Stimulated activated naive CD8-positive, alpha-beta T cell treated with anti-CD3 and anti-CD28 coated beads, Interleukin-15, Interleukin-2, amounts not matched to agents 100 ng/mL and 50 ng/mL, for 24 hours (primary cell): ENCODE data around the gene ARPC1A.
"Not testable (repeated sequence)": the region's sequence is repeated elsewhere in the genome, so short reads cannot be mapped to it uniquely, and the experiment has no call there.

Source experiments
- H3K27ac Mint-ChIP-seq: one replicate; pipeline ENCODE4 v1.8.0; 2021; ENCODE audit warnings: mild to moderate bottlenecking, mixed read lengths
- H3K27me3 Mint-ChIP-seq: one replicate; pipeline ENCODE4 v1.8.0; 2021; ENCODE audit warnings: mixed read lengths
- H3K36me3 Mint-ChIP-seq: one replicate; pipeline ENCODE4 v1.8.0; 2021; ENCODE audit warnings: low read depth, mixed read lengths
- H3K4me1 Mint-ChIP-seq: one replicate; pipeline ENCODE4 v1.8.0; 2021; ENCODE audit warnings: low read depth, mixed read lengths
- H3K4me3 Mint-ChIP-seq: one replicate; pipeline ENCODE4 v1.8.0; 2021; ENCODE audit warnings: mild to moderate bottlenecking, mixed read lengths
- H3K9me3 Mint-ChIP-seq: one replicate; pipeline ENCODE4 v1.8.0; 2021; ENCODE audit warnings: mixed read lengths

The ARPC1A gene

DNA sequence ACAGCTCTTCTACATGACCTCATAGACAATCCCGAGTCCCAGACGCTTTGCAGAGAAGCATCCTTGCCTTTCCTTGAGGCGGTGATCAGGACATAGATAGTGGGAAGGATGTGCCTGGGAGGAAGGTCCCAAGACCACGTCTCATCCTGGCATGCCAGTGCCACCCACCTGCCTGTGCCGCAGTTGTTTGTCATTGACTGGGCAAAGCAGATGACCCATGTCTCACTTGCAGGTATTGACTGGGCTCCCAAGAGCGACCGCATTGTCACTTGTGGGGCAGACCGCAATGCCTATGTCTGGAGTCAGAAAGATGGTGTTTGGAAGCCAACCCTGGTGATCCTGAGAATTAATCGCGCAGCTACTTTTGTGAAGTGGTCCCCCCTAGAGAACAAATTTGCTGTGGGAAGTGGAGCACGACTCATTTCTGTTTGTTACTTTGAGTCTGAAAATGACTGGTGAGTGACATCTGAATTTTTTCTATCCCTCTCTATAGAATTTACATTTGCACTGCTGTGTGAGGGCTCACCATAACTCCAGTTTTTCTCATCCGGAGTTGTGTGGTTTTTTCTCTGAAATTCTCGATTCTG, 18.5 kb downstream of the ARPC1A start:
- no peaks in the 10 kb centered on the region for H3K9me3 Mint-ChIP-seq
- H3K27me3 Mint-ChIP-seq, result no peaks in the 10 kb centered on the region
- H3K4me3 Mint-ChIP-seq, result no peak overlapping the region
- peak overlapping the region; percentile 57 for H3K27ac Mint-ChIP-seq
- peaks cover 60% of the 10 kb centered on the region for H3K36me3 Mint-ChIP-seq
- peaks cover 3% of the 10 kb centered on the region for H3K4me1 Mint-ChIP-seq

DNA sequence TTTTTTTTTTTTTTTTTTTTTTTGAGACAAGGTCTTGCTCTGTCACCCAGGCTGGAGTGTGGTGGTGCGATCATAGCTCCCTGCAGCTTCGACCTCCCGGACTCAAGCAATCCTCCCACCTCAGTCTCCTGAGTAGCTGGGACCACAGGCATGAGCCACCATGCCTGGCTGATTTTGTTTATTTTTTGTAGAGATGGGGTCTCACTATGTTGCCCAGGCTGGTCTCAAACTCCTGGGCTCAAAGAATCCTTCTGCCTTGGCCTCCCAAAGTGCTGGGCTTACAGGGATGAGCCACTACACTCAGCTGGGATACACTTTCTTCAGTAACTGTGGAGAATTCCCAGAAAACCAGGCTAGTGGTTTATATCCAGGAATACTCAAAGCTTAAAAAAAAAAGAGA, 24.9 kb downstream of the ARPC1A start:
- not testable (repeated sequence) for H3K27ac Mint-ChIP-seq, H3K4me3 Mint-ChIP-seq, H3K27me3 Mint-ChIP-seq, H3K9me3 Mint-ChIP-seq, H3K4me1 Mint-ChIP-seq
- peaks cover 46% of the 10 kb centered on the region for H3K36me3 Mint-ChIP-seq

- Mint-ChIP-seq H3K36me3 (peaks cover 43% of the 10 kb centered on the region), H3K4me3 (no peak overlapping the region), H3K9me3 (no peaks in the 10 kb centered on the region), H3K27ac (no peak overlapping the region), H3K27me3 (no peaks in the 10 kb centered on the region), H3K4me1 (no peaks in the 10 kb centered on the region)
Measured at GRCh38 chr7:99352247-99352646, 26.5 kb downstream of the ARPC1A start.

DNA sequence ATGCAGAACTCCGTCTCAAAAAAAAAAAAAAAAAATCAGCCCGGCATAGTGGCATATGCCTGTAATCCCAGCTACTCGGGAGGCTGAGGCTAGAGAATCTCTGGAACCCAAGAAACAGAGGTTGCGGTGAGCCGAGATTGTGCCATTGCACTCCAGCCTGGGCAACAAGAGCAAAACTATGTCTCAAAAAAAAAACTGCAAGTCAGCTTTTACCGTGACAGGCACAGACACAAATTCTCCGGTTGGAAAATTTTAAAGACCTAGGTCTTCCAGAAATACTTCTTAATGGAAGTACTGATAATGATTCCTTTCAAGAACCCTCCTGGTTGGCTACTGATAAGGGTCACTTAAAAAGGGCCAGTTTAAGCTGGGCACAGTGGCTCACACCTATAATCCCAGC, 29.4 kb downstream of the ARPC1A start:
- Mint-ChIP-seq H3K4me3 (no peak overlapping the region), H3K9me3 (no peaks in the 10 kb centered on the region), H3K27ac (no peak overlapping the region), H3K4me1 (no peaks in the 10 kb centered on the region), H3K36me3 (peaks cover 49% of the 10 kb centered on the region), H3K27me3 (no peaks in the 10 kb centered on the region)

DNA sequence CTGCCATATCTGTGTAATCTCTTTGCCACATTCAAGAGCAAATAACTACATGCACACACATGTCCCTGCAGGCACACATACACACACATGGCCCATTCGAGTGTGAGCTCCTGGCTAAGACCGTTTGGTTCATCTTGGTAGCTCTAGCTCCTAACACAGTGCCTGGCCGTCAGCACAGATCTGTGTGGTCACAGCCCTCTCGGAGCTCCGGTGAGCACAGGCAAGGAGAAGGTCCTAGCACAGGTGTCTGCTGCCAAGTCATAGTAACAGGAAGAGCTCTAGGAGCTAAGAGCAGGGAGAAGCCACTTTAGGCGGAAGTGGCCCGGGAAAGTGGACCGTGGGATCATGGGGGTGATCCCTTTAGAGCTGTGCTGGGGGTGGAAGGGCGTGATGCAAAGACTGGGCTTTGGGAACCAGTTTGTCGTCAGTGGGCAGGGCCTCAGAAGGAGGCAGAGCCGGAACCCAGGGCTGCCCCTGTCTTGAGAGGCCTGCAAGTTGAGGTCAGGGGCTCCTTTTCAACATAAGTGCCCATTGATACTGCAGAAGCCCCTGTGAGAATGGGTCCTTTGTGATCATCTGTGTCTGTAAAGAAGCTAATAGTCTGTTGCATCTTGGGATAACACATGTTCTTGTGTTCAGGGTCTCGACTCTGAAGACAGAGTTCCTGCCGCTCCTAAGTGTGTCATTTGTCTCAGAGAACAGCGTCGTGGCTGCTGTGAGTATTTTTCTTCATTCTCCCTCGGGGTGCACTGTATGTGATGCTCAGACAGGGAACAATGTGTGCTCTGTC, 32.2 kb downstream of the ARPC1A start:
- H3K27me3 Mint-ChIP-seq, result no peaks in the 10 kb centered on the region
- no peaks in the 10 kb centered on the region for H3K4me1 Mint-ChIP-seq
- peaks cover 44% of the 10 kb centered on the region for H3K36me3 Mint-ChIP-seq
- H3K9me3 Mint-ChIP-seq, result no peaks in the 10 kb centered on the region
- H3K27ac Mint-ChIP-seq, result no peak overlapping the region
- H3K4me3 Mint-ChIP-seq, result no peak overlapping the region

GRCh38 chr7:99358521-99358920, 32.8 kb downstream of the ARPC1A start:
- not testable (repeated sequence) for H3K4me3 Mint-ChIP-seq, H3K4me1 Mint-ChIP-seq, H3K27me3 Mint-ChIP-seq, H3K27ac Mint-ChIP-seq, H3K9me3 Mint-ChIP-seq
- peaks cover 51% of the 10 kb centered on the region for H3K36me3 Mint-ChIP-seq

DNA sequence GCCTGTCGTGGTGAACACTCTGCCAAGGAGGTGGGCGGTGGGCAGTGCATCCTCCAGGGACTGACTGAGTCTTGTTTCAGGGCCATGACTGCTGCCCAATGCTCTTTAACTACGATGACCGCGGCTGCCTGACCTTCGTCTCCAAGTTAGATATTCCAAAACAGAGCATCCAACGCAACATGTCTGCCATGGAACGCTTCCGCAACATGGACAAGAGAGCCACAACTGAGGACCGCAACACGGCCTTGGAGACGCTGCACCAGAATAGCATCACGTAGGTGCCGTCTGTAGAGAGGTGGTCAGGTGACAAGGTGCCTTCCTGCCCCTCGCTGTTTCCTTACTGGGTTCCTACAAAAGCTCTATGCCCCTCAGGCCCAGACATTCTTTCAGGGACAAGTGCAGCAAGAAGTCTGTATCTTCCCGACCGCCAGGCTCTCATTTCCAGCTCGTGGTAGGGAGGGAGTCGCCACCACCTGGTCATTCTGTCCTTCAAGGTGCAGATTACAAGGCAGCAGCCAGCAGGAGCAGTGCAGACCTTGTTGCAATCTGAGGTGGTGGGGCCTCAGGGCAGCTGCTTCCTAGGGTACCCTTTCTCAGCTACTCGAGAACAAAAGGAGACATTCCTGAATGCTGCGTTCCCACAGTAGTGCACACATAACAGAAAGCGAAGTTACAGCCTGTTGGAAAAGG, 33.9 kb downstream of the ARPC1A start:
- H3K27me3 Mint-ChIP-seq, result no peaks in the 10 kb centered on the region
- H3K4me3 Mint-ChIP-seq, result no peak overlapping the region
- H3K4me1 Mint-ChIP-seq, result no peaks in the 10 kb centered on the region
- H3K36me3 Mint-ChIP-seq, result peaks cover 55% of the 10 kb centered on the region
- H3K9me3 Mint-ChIP-seq, result no peaks in the 10 kb centered on the region
- no peak overlapping the region for H3K27ac Mint-ChIP-seq

DNA sequence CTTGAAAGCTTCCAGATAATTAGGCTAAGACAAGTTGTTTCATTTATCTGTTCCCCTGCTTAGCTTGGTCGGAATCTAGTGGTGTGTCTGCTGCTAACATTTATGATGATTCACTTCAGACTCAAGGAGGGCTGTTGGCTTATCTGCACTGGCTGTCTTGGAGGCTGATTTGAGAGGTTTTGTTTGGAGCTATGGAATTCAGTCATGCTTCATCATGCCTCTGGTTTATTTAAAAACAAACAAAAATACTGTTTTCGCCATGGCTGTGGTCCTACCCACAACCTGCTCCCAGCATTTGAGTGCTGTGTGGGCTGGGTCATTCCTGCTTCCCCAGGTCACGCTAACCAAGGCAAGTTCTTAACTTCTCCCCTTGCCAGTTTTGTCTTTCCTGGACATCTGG, 37.1 kb downstream of the ARPC1A start:
- Mint-ChIP-seq H3K27me3 (no peaks in the 10 kb centered on the region), H3K4me1 (no peaks in the 10 kb centered on the region), H3K27ac (no peak overlapping the region), H3K9me3 (no peaks in the 10 kb centered on the region), H3K4me3 (no peak overlapping the region), H3K36me3 (peaks cover 69% of the 10 kb centered on the region)

GRCh38 chr7:99363286-99363685, 37.6 kb downstream of the ARPC1A start:
- Mint-ChIP-seq H3K27me3 (no peaks in the 10 kb centered on the region), H3K36me3 (peaks cover 64% of the 10 kb centered on the region), H3K4me3 (no peak overlapping the region), H3K27ac (no peak overlapping the region), H3K4me1 (no peaks in the 10 kb centered on the region), H3K9me3 (no peaks in the 10 kb centered on the region)

DNA sequence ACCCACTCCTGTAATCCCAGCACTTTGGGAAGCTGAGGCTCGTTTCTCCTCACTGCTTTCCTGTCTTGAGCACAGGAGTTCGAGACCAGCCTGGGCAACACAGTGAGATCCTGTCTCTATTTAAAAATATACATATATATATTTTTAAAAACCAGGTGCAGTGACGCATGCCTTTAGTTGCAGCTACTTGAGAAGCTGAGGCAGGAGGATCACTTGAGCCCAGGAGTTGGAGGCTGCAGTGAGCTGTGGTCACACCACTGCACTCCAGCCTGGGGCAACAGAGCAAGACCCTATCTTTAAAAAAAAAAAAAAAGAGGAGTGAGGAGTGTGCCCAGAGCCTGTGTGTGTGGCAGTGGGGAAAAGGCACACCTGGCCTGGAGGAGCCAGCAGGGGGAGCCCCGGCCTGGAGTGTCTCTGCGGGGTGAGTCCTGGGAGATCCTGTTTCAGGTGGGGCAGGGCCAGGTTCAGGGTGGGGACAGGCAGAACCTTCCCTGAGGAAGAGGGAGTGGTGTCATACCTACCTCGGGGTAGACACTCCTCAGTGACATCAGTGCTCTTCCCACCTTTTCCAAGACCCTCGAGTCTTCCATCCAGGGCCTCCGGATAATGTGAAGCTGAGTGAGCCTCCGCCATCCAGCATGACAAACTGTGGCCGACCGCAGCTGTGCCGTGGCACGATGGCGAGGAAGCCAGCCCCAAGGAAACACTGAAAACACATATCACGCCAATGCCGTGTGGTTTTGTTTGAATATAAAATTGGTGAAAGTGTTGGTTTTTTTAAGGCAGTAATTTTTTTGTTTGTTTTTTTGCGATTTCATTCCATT, 39.8 kb downstream of the ARPC1A start:
- H3K9me3 Mint-ChIP-seq, result no peaks in the 10 kb centered on the region
- H3K27ac Mint-ChIP-seq, result no peak overlapping the region
- H3K4me1 Mint-ChIP-seq, result no peaks in the 10 kb centered on the region
- H3K36me3 Mint-ChIP-seq, result peaks cover 54% of the 10 kb centered on the region
- no peak overlapping the region for H3K4me3 Mint-ChIP-seq
- H3K27me3 Mint-ChIP-seq, result no peaks in the 10 kb centered on the region

DNA sequence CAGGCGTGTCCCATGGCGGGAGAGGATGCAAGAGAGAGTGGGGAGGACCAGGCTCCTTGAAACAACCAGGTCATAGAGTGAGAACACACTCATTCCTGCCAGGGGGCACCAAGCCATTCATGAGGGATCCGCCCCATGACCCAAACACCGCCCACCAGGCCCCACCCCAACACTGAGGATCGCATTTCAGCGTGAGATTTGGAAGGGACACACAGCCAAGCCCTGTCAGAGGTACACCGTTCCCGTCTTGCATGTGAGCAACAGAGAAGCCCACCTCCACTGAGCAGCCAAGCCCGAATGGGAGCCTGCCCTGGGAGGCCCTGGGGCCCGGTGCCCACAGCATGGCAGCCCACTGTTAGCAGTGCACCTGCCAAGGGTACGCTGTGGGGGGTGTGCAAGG, 40.9 kb downstream of the ARPC1A start:
- Mint-ChIP-seq H3K4me3 (no peak overlapping the region), H3K4me1 (no peaks in the 10 kb centered on the region), H3K27ac (no peak overlapping the region), H3K36me3 (peaks cover 44% of the 10 kb centered on the region), H3K9me3 (no peaks in the 10 kb centered on the region), H3K27me3 (no peaks in the 10 kb centered on the region)

DNA sequence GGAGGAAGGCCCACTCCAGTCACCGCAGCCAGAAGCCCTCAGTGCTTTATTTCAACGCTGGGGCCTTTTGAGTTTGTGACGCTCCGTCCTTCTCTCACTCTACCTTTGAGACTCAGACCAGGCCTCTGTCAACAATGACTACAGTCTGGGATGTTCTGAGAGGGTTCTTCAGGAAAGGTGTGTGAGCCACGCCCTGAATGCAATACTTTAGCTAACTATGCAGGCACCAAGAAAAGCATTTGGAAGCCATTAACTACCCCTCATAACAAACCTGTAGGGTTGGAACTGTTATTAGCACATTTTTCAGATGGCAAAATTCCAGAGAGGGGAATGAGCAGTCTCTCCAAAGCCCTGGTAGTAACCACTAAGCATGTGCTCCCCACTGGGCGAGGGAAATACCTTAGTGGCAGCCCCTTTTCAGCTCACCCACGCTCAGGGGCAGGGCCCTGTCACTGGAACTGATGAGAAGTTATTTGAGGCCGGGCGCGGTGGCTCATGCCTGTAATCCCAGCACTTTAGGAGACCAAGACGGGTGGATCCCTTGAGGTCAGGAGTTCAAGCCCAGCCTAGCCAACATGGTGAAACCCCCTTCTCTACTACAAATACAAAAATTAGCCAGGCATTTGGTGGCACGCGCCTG, 43.2 kb downstream of the ARPC1A start:
- Mint-ChIP-seq H3K27me3 (no peaks in the 10 kb centered on the region), H3K4me1 (peaks cover 14% of the 10 kb centered on the region), H3K9me3 (no peaks in the 10 kb centered on the region), H3K27ac (peak overlapping the region; percentile 22), H3K36me3 (peaks cover 27% of the 10 kb centered on the region), H3K4me3 (no peak overlapping the region)

DNA sequence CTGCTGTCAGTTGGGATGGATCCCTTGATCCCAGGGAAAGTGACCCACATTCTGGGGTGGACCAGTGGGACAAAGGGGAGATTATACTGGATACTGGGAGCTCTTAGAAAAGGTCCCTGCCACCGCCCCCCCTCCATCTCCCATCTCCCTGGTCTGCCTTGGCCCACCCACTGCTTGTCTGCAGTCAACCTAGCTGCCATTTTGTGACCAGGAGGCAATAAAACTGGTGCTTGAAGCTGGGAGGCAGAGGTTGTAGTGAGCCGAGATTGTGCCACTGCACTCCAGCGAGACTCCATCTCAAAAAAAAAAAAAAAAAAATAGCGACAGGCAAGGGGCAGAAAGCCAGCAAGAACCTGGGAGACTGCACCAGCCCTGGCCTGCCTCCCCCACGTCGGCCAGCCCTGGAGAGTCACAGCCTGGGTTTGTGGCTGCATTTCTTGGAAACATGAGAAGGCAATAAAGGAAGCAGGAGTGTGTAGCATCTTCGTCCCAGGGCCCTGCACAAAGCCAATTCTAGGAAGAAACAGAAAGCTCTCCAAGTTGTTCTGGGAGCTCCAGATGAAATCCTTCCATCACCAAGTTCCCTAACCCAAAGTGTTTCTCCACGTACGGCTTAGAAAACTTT, 44.2 kb downstream of the ARPC1A start:
- Mint-ChIP-seq H3K27ac (no peak overlapping the region), H3K36me3 (peaks cover 20% of the 10 kb centered on the region), H3K27me3 (no peaks in the 10 kb centered on the region), H3K4me1 (peaks cover 15% of the 10 kb centered on the region), H3K4me3 (no peak overlapping the region), H3K9me3 (no peaks in the 10 kb centered on the region)

DNA sequence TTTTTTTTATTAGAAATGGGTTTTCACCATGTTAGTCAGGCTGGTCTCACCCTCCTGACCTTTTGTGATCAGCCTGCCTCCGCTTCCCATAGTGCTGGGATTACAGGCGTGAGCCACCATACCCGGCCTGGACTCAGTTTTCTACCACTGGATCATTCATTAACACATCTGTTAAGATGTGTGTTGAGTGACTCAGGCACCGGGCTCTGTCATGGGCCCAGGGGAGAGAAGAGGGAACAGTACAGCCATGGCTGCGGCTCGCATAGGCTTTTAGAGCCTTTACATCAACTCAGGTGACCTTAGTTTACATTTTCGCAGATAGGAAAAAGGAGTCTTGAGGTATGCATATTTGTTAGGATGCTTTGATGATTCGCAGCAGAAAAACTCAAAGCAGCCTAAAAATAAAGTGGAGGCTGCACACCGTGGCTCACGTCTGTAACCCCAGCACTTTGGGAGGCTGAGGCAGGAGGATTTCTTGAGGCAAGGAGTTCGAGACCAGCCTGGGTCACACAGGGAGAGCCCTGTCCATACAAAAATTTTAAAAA, 45.8 kb downstream of the ARPC1A start:
- H3K4me1 Mint-ChIP-seq, result peaks cover 20% of the 10 kb centered on the region
- H3K36me3 Mint-ChIP-seq, result peaks cover 12% of the 10 kb centered on the region
- no peaks in the 10 kb centered on the region for H3K27me3 Mint-ChIP-seq
- H3K9me3 Mint-ChIP-seq, result no peaks in the 10 kb centered on the region
- no peak overlapping the region for H3K4me3 Mint-ChIP-seq
- H3K27ac Mint-ChIP-seq, result no peak overlapping the region
